CD4-positive, alpha-beta T cell (primary cell): Measurements from ENCODE around the gene AGRN. TPM values are rescaled to one million over a fixed set of nuclear protein-coding genes. Genes with fewer than 3 reads are reported as not detected.

Source experiments
- ATAC-seq: fragments of 200-7000 bp; cut with Tn5 transposase; one replicate; pipeline ENCODE4 v1.10.0; 2022; ENCODE audit warnings: mild to moderate bottlenecking; ENCODE audit not compliant: poor library complexity
- CTCF ChIA-PET: fragments of 350-600 bp; sonication (Branson Sonifier 250); formaldehyde crosslinking; loops from one replicate; lab custom pipeline; 2021; ENCODE audit warnings: antibody characterized with exemption, inconsistent platforms; lab: Charles Lee
- POLR2A ChIA-PET: fragments of 350-600 bp; sonication (Branson Sonifier 250); formaldehyde crosslinking; loops from one replicate; lab custom pipeline; 2021; ENCODE audit warnings: antibody characterized with exemption, inconsistent platforms; lab: Charles Lee
- DNase-seq, 14 experiments: peaks; one replicate each; pipeline ENCODE4 v3.0.0-alpha.2; 2013 to 2020; ENCODE audit warnings: mixed read lengths in 2 of 14
- H3K27ac ChIP-seq, 2 donors: one replicate each; pipeline versions ENCODE4 v1.5.1 to v1.7.0; 2013; ENCODE audit warnings: low read length in 2 of 2, low read depth in 1 of 2, mild to moderate bottlenecking in 1 of 2
- H3K27me3 ChIP-seq, 2 experiments: 1 replicate in 1 of 2; 2 replicates in 1 of 2; pipeline versions ENCODE4 v1.6.1 to v1.7.0; 2013; ENCODE audit warnings: low read length in 2 of 2, control low read depth in 1 of 2, mild to moderate bottlenecking in 1 of 2, moderate library complexity in 1 of 2; ENCODE audit not compliant: insufficient read depth in 2 of 2, control insufficient read depth in 1 of 2
- H3K36me3 ChIP-seq: one replicate; pipeline ENCODE4 v1.6.1; 2013; ENCODE audit warnings: low read length, control low read depth; ENCODE audit not compliant: insufficient read depth
- H3K4me1 ChIP-seq: one replicate; pipeline ENCODE4 v1.6.1; 2013; ENCODE audit warnings: low read length, control low read depth; ENCODE audit not compliant: insufficient read depth
- H3K4me3 ChIP-seq: one replicate; pipeline ENCODE4 v1.5.1; 2013; ENCODE audit warnings: mild to moderate bottlenecking, low read length, moderate library complexity
- H3K9me3 ChIP-seq, 2 experiments: 1 replicate in 1 of 2; 2 replicates in 1 of 2; pipeline versions ENCODE4 v1.6.1 to v1.7.0; 2013; ENCODE audit warnings: low read length in 2 of 2, mild to moderate bottlenecking in 2 of 2, control low read depth in 1 of 2, moderate library complexity in 1 of 2; ENCODE audit not compliant: control insufficient read depth in 1 of 2, insufficient read depth in 1 of 2
- H3K27ac Mint-ChIP-seq: one replicate; pipeline ENCODE4 v1.8.0; 2020; ENCODE audit warnings: mixed read lengths
- H3K27me3 Mint-ChIP-seq: one replicate; pipeline ENCODE4 v1.8.0; 2021; ENCODE audit warnings: mixed read lengths
- H3K36me3 Mint-ChIP-seq: one replicate; pipeline ENCODE4 v1.8.0; 2021; ENCODE audit warnings: low read depth, mixed read lengths
- H3K4me1 Mint-ChIP-seq: one replicate; pipeline ENCODE4 v1.8.0; 2021; ENCODE audit warnings: low read depth, mixed read lengths
- H3K4me3 Mint-ChIP-seq: one replicate; pipeline ENCODE4 v1.8.0; 2020; ENCODE audit warnings: mild to moderate bottlenecking, mixed read lengths
- H3K9me3 Mint-ChIP-seq: one replicate; pipeline ENCODE4 v1.8.0; 2020; ENCODE audit warnings: mixed read lengths
- intact Hi-C, 2 experiments: fragments of 100-400 bp; cut with DNase I in 1 of 2; cut with micrococcal nuclease in 1 of 2; formaldehyde crosslinking; loops; one replicate each; pipeline versions ENCODE4 v1.15.1 to v1.9.0; 2023 to 2025; cut with DNase I, micrococcal nuclease
- total RNA-seq, 174 experiments: library from RNA in 2 of 174; stranded (reverse) in 2 of 174; gene quantifications; one replicate each; pipeline ENCODE4 v1.2.3 and lab custom pipeline; 2021 to 2026
- TF ChIP-seq, protein P1 (sequence below): fragments of 200-600 bp; IDR thresholded peaks from one replicate; pipeline ENCODE4 v1.8.0; 2022; ENCODE audit warnings: antibody characterized with exemption, mild to moderate bottlenecking

The AGRN gene
- total RNA-seq, 2 experiments from 2014 or later = 1.5 to 2.0 TPM

DNA sequence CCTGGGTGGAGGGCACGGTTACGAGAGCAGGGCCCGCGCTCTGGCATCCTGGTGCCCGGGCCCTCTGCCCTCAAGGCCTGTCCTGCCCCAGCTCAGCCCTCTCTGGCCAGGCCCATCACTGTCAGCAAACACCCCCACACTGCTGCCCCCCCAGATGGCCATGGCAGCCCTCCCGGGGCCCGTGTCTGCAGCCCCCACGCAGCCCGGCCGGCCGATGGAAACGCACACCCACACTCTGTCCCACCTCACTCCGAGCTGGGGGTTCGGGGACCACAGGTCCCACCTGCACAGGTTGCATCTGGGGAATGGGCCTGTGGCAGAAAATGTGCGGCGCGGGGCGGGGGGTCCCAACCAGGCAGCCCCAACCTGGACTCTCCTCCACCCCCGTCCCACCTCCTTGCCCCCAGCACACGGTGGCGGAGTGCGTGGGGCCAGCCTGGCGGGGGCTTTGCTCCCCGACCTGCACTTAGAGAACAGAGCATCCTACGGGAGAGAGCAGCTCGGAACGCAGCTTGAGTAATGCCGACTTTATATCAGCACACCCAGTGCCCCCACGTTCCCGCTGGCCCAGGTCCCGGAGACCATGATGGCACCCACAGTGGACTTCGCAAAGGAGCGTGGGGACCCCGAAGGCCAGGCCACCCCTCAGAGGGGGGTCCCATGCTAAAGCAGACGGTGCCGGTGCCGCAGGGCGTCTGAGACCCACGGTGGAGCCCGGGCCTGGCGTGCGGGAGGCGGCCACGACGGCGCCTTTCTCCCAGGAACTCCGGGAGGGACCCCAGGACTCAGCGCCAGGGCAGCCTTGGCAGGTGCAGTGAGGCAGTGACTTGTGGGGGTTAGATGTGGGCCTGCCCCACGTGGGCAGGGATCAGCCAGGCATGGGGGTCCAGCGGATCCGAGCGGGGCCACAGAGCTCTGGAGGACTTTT, 61.7 kb downstream of the AGRN start:
- Histone ChIP-seq H3K36me3 (no peaks in the 10 kb centered on the region), H3K27me3 (peaks cover 4 to 7% of the 10 kb centered on the region in 2 experiments), H3K9me3 (peaks cover 0 to 3% of the 10 kb centered on the region in 2 experiments), H3K4me1 (peaks cover 14% of the 10 kb centered on the region), H3K4me3 (no peak overlapping the region), H3K27ac (no peak overlapping the region)
- intact Hi-C loops = no loop called here
- DNase-seq (peak in 4 of 14 experiments; percentile 1 to 26 (median 4)), ATAC-seq (no peak)
- ChIA-PET CTCF (interaction anchor here (0.7 kb wide), 1 partner anchor 93 kb away, joined by 3 read pairs; no protein-coding TSS in a partner anchor), POLR2A (no interaction called here)
- Mint-ChIP-seq H3K27me3 (no peaks in the 10 kb centered on the region), H3K27ac (no peak overlapping the region), H3K4me1 (no peaks in the 10 kb centered on the region), H3K36me3 (no peaks in the 10 kb centered on the region), H3K4me3 (no peak overlapping the region), H3K9me3 (no peaks in the 10 kb centered on the region)
- TF ChIP-seq, protein P1, sequence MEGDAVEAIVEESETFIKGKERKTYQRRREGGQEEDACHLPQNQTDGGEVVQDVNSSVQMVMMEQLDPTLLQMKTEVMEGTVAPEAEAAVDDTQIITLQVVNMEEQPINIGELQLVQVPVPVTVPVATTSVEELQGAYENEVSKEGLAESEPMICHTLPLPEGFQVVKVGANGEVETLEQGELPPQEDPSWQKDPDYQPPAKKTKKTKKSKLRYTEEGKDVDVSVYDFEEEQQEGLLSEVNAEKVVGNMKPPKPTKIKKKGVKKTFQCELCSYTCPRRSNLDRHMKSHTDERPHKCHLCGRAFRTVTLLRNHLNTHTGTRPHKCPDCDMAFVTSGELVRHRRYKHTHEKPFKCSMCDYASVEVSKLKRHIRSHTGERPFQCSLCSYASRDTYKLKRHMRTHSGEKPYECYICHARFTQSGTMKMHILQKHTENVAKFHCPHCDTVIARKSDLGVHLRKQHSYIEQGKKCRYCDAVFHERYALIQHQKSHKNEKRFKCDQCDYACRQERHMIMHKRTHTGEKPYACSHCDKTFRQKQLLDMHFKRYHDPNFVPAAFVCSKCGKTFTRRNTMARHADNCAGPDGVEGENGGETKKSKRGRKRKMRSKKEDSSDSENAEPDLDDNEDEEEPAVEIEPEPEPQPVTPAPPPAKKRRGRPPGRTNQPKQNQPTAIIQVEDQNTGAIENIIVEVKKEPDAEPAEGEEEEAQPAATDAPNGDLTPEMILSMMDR = no peak

DNA sequence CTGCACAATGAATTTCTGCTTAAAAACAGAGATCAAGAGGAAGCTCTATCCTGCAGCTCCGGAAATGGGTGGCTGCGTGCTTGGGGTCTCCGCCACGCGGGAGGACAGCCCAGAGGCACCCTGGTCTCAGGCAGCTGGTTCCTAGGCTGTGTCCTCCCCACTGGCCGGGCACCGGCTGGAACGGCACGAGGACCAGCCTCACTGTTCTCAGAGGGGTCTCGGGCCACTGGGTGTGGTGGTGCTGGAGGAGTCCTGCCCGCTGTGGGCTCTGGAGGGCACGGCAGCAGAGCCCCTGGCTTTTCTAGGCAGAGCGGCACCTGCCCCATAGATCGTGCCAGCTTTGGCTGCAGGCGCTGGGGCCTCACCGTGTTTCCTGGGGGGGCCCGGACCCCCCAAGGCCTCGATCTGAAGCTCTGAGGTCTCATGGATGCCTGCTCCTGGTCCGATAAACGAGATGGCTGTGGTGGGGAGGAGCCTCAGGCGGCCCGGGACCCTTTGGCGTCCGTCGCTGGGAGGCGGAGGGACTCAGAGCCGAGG, 62.4 kb downstream of the AGRN start:
- no peak overlapping the region for H3K27ac ChIP-seq
- ATAC-seq = no peak
- POLR2A ChIA-PET = no interaction called here

DNA sequence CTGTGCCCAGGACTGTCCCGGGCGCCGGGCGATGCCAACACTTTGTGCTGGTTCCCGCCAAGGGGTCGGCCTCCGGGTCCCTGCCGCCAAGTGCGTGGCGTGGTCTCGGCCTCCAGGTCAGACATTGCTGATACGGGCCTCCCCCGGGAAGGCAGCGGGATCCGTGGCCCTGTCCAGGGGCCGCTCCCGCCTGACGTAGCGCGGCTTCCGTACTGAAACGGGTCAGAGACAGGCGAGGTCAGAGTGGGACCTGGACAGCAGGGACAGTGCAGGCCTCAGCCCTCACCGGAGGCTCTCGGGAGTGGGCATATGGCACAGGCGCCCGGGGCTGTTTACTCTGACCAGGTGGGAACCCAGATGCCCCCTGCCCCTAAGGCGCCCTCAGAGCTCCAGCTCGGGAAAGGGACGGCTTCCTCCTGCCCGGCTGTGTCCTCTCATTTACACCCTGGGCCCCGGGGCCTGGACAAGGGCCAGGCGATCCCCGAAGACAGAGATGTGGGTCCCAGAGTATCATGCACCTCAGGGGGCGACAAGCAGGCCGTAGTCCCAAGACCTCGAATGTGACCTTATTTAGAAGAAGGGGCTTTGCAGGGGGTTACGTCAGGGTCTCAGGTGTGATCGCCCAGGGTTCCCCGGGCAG, 63.0 kb downstream of the AGRN start:
- CTCF ChIA-PET = no interaction called here
- H3K27ac Mint-ChIP-seq = no peak overlapping the region
- no peak for ATAC-seq

More for the DNA sequence above, 62.4 kb downstream of the AGRN start:
- Mint-ChIP-seq H3K9me3 (no peaks in the 10 kb centered on the region), H3K36me3 (no peaks in the 10 kb centered on the region), H3K4me3 (no peak overlapping the region), H3K4me1 (no peaks in the 10 kb centered on the region), H3K27ac (no peak overlapping the region), H3K27me3 (no peaks in the 10 kb centered on the region)
- H3K36me3 ChIP-seq = no peaks in the 10 kb centered on the region
- peaks cover 4 to 7% of the 10 kb centered on the region in 2 experiments for H3K27me3 ChIP-seq
- intact Hi-C loops = no loop called here
- H3K4me3 ChIP-seq = no peak overlapping the region
- CTCF ChIA-PET = interaction anchor here (0.7 kb wide), 1 partner anchor 93 kb away, joined by 3 read pairs; no protein-coding TSS in a partner anchor
- H3K9me3 ChIP-seq = peaks cover 0 to 3% of the 10 kb centered on the region in 2 experiments
- DNase-seq = peak in 2 of 14 experiments; percentile 0 to 22
- TF ChIP-seq, protein P1 = no peak
- H3K4me1 ChIP-seq = peaks cover 14% of the 10 kb centered on the region

More for the DNA sequence above, 63.0 kb downstream of the AGRN start:
- Histone ChIP-seq H3K4me1 (peaks cover 14% of the 10 kb centered on the region), H3K4me3 (no peak overlapping the region), H3K27me3 (peaks cover 4 to 7% of the 10 kb centered on the region in 2 experiments), H3K36me3 (no peaks in the 10 kb centered on the region), H3K9me3 (peaks cover 0 to 3% of the 10 kb centered on the region in 2 experiments), H3K27ac (no peak overlapping the region)
- no peak overlapping the region for H3K4me3 Mint-ChIP-seq
- H3K4me1 Mint-ChIP-seq = no peaks in the 10 kb centered on the region
- no peaks in the 10 kb centered on the region for H3K36me3 Mint-ChIP-seq
- peak in 3 of 14 experiments; percentile 1 to 28 (median 4) for DNase-seq
- TF ChIP-seq, protein P1 = no peak
- POLR2A ChIA-PET = no interaction called here
- no peaks in the 10 kb centered on the region for H3K27me3 Mint-ChIP-seq
- intact Hi-C loops = no loop called here
- H3K9me3 Mint-ChIP-seq = no peaks in the 10 kb centered on the region
